ENCODE results near the gene TMC2. TPM values are rescaled to one million over a fixed set of nuclear protein-coding genes. Genes with fewer than 3 reads are reported as not detected.

Gene TMC2
- total and polyA plus RNA-seq, 2 of the 8 experiments (the other 6 are each of a cell fraction or from before 2014, with no cell fraction given): not detected

- FAIRE-seq (no peak), DNase-seq (ENCODE audit: low read depth in 1 of 2, low spot score in 2 of 2) (no peak)
- Histone ChIP-seq H3K9me3 (ENCODE audit: insufficient read depth in 2 of 2, low read depth in 1 of 2, low read length in 1 of 2) (peaks cover 3 to 6% of the 10 kb centered on the region in 2 experiments; a peak in 3 of 4 replicates), H3K56ac (replicated peaks; ENCODE audit: insufficient read length, low read depth, low read length) (no peak overlapping the region), H3K4me2 (ENCODE audit: insufficient read depth in 1 of 2, low read depth in 2 of 2, low read length in 2 of 2) (no peak overlapping the region), H3K4me1 (replicated peaks in 1 of 4; ENCODE audit: control insufficient read depth in 3 of 4, insufficient read depth in 4 of 4, low read length in 3 of 4) (no peaks in the 10 kb centered on the region), H3K23ac (ENCODE audit: insufficient read length) (no peak overlapping the region), H3K18ac (ENCODE audit: extremely low read depth, low read length) (no peak overlapping the region), H3K4me3 (ENCODE audit: extremely low read depth in 1 of 4, insufficient read depth in 2 of 4, low read depth in 3 of 4, low read length in 4 of 4) (no peak overlapping the region), H4K5ac (ENCODE audit: insufficient read length, low read depth, low read length) (no peak overlapping the region), H2AFZ (ENCODE audit: low read length) (no peak overlapping the region), H4K91ac (replicated peaks; ENCODE audit: insufficient read length, low read length) (no peak overlapping the region), H3K9ac (replicated peaks in 1 of 4; ENCODE audit: extremely low read depth in 1 of 4, low read depth in 3 of 4, low read length in 3 of 4) (no peak overlapping the region), H2BK12ac (ENCODE audit: low read depth, low read length) (no peak overlapping the region), H3K79me1 (ENCODE audit: low read depth, low read length) (no peaks in the 10 kb centered on the region), H3K4ac (replicated peaks; ENCODE audit: insufficient read length, low read depth, low read length) (no peak overlapping the region), H3K79me2 (ENCODE audit: control insufficient read depth in 1 of 2, insufficient read depth in 2 of 2, low read length in 2 of 2) (no peaks in the 10 kb centered on the region), H3K23me2 (ENCODE audit: low read depth, low read length) (no peaks in the 10 kb centered on the region; the same call in 1 of the 2 replicates), H2BK20ac (ENCODE audit: low read length) (no peak overlapping the region), H3K36me3 (ENCODE audit: control insufficient read depth in 2 of 4, insufficient read depth in 4 of 4, low read length in 3 of 4) (no peaks in the 10 kb centered on the region; a peak in 1 of 8 replicates), H2BK15ac (ENCODE audit: low read length) (no peak overlapping the region), H2AK5ac (ENCODE audit: low read depth, low read length) (no peak overlapping the region), H3K27me3 (replicated peaks in 1 of 4; ENCODE audit: control insufficient read depth in 3 of 4, extremely low read depth in 1 of 4, insufficient read depth in 3 of 4, low read length in 3 of 4) (peaks cover 0 to 3% (median 0%) of the 10 kb centered on the region in 4 experiments; a peak in 1 of 7 replicates), H2BK5ac (ENCODE audit: low read depth, low read length) (no peak overlapping the region), H4K8ac (ENCODE audit: extremely low read depth, insufficient read depth, low read length) (no peak overlapping the region), H3K14ac (ENCODE audit: insufficient read length) (no peak overlapping the region), H3K27ac (ENCODE audit: low read depth, low read length) (no peak overlapping the region), H2BK120ac (replicated peaks; ENCODE audit: low read depth, low read length) (no peak overlapping the region), H4K20me1 (replicated peaks in 1 of 2; ENCODE audit: control insufficient read depth in 1 of 2, insufficient read depth in 2 of 2, low read length in 2 of 2) (no peaks in the 10 kb centered on the region)
- ChIA-PET CTCF (ENCODE audit: partially characterized antibody) (interaction anchor here (1.2 kb wide), 1 partner anchor 90 kb away, joined by 3 read pairs; no protein-coding TSS in a partner anchor), POLR2A (ENCODE audit: partially characterized antibody) (no interaction called here)
- 72% methylated on average over 6 of the region's 6 CpGs; no CpG with 5 or more reads in 1 of the 2 experiments for WGBS, 2 experiments (ENCODE audit: extremely low coverage in 1 of 2, insufficient coverage in 1 of 2, insufficient read length in 1 of 2, insufficient replicate concordance in 2 of 2, low coverage in 1 of 2, low lambda C conversion rate in 2 of 2, missing lambda C conversion rate in 1 of 2)
- TF ChIP-seq CREB1 (IDR thresholded peaks at IDR 0.05): no peak
- no peak for TF ChIP-seq RNF2 (IDR thresholded peaks at IDR 0.05; ENCODE audit: borderline replicate concordance, low read depth, low read length, missing control alignments, poor library complexity, severe bottlenecking)
- TF ChIP-seq HDAC6 (IDR thresholded peaks at IDR 0.05; ENCODE audit: low read depth, low read length): no peak
- no peak for TF ChIP-seq TBP (IDR thresholded peaks at IDR 0.05; ENCODE audit: low read depth, low read length)
- TF ChIP-seq EZH2 (IDR thresholded peaks at IDR 0.05; ENCODE audit: low read depth, low read length, severe bottlenecking): no peak
- no peak for TF ChIP-seq JUN (IDR thresholded peaks at IDR 0.05; ENCODE audit: low read depth, low read length)
- TF ChIP-seq HDAC2 (IDR thresholded peaks at IDR 0.05; ENCODE audit: borderline replicate concordance in 1 of 2, low read depth in 2 of 2, low read length in 2 of 2): no peak
- TF ChIP-seq SIN3A (conservative IDR thresholded peaks at IDR 0.05 in 1 of 2, IDR thresholded peaks at IDR 0.05 in 1 of 2; ENCODE audit: low read depth in 1 of 2, low read length in 2 of 2): no peak
- TF ChIP-seq NRF1 (IDR thresholded peaks at IDR 0.05; ENCODE audit: low read depth, low read length): no peak
Observed at GRCh38 chr20:2610941-2611720, 74.8 kb downstream of the TMC2 start.

All from H1 (cell line).